GM12892 (cell line): Measurements from ENCODE around the gene OTUD4.

Source experiments
- POLR2A ChIP-seq: IDR thresholded peaks from 2 replicates; pipeline ENCODE4 v1.6.1; 2011; ENCODE audit warnings: low read depth, low read length, control low read depth
- TAF1 ChIP-seq: IDR thresholded peaks from 2 replicates; pipeline ENCODE4 v1.6.1; 2011; ENCODE audit warnings: low read depth, mild to moderate bottlenecking, control low read depth, low read length, borderline replicate concordance

GRCh38 chr4:145108128-145108527 is 72.3 kb downstream of the OTUD4 start:
- TF ChIP-seq TAF1 = no peak
- no peak for TF ChIP-seq POLR2A
